Activated naive CD4-positive, alpha-beta T cell treated with anti-CD3 and anti-CD28 coated beads, Interleukin-2, amount 50 U/mL, for 16 hours (primary cell): ENCODE results near the gene IL21.
"Not testable (repeated sequence)": the region's sequence is repeated elsewhere in the genome, so short reads cannot be mapped to it uniquely, and the experiment has no call there.

Experiments used
- DNase-seq: peaks from one replicate; pipeline ENCODE4 v3.0.0-alpha.2; 2020

Gene IL21

GRCh38 chr4:122576261-122577188 lies 44.3 kb downstream of the IL21 start:
- peak; percentile 34 for DNase-seq

- not testable (repeated sequence) for DNase-seq
Observed at GRCh38 chr4:122574347-122574746, 46.5 kb downstream of the IL21 start.

GRCh38 chr4:122562449-122562848 lies 58.4 kb downstream of the IL21 start:
- no peak for DNase-seq
